K562 (cell line): Measurements from ENCODE around the gene PTPRF. TPM values are rescaled to one million over a fixed set of nuclear protein-coding genes. Genes with fewer than 3 reads are reported as not detected.
A peak's percentile ranks its signal among the peaks of the same experiment; 100 is the strongest.

Experiments
- ATAC-seq: fragments of 200-7000 bp; cut with Tn5 transposase; 3 replicates; pipeline ENCODE4 v1.9.1; 2020; ENCODE audit warnings: moderate library complexity
- BruUV-seq: library from RNA; stranded (reverse); fragments of 400-500 nt; replicated peaks from 2 replicates; lab custom pipeline; 2021; lab: Mats Ljungman, UMichigan
- CTCF ChIA-PET: fragments of 300-600 bp; formaldehyde crosslinking; extraction: SDS; loops from one replicate; lab custom pipeline; 2021; ENCODE audit warnings: low intra/inter-chr PET ratio; lab: Yijun Ruan, JAX
- POLR2A ChIA-PET: fragments of 300-600, 350-650 bp; sonication (Branson Sonifier 250); formaldehyde crosslinking; extraction: SDS; loops from one replicate; lab custom pipeline; 2021; ENCODE audit warnings: antibody characterized with exemption, inconsistent platforms; lab: Yijun Ruan, JAX
- DNase-seq, 4 experiments: peaks; one replicate each; pipeline versions ENCODE4 v3.0.0 to v3.0.0-alpha.2; 2011 to 2018; ENCODE audit warnings: low spot score in 3 of 4, mixed read lengths in 3 of 4; ENCODE audit errors: extremely low read depth in 1 of 4
- FAIRE-seq: peaks from 2 replicates; lab custom pipeline; 2011; peaks lifted over from hg19 to GRCh38; lab: Jason Lieb, UNC
- H2AFZ ChIP-seq: 2 replicates; pipeline ENCODE4 v1.6.0; 2011; ENCODE audit warnings: low read depth, low read length, control low read depth, inconsistent platforms
- H3K27ac ChIP-seq: fragments of 200-600 bp; 3 replicates; pipeline ENCODE4 v1.8.0; 2011; ENCODE audit warnings: low read depth, mild to moderate bottlenecking, control low read depth, inconsistent platforms, low read length, moderate library complexity, mixed read lengths; ENCODE audit errors: extremely low read depth
- H3K27me3 ChIP-seq, 2 experiments: fragments of 300-600 bp in 1 of 2; 2 replicates in 1 of 2; 3 replicates in 1 of 2; pipeline versions ENCODE4 v1.6.0 to v1.8.0; 2011; ENCODE audit warnings: inconsistent platforms in 2 of 2, low read length in 2 of 2, mild to moderate bottlenecking in 1 of 2, mixed read lengths in 1 of 2, moderate library complexity in 1 of 2; ENCODE audit not compliant: control insufficient read depth in 2 of 2, insufficient read depth in 2 of 2
- H3K36me3 ChIP-seq: fragments of 300-600 bp; 3 replicates; pipeline ENCODE4 v1.8.0; 2011; ENCODE audit warnings: mild to moderate bottlenecking, low read length, inconsistent platforms; ENCODE audit not compliant: control insufficient read depth, insufficient read depth
- H3K4me1 ChIP-seq, 2 experiments: fragments of 200-600 bp in 1 of 2; replicated peaks in 1 of 2; 2 replicates in 1 of 2; 3 replicates in 1 of 2; pipeline versions ENCODE4 v1.5.1 to v1.8.0; 2011; ENCODE audit warnings: inconsistent platforms in 2 of 2, low read length in 2 of 2, mild to moderate bottlenecking in 1 of 2, mixed read lengths in 1 of 2, moderate library complexity in 1 of 2; ENCODE audit not compliant: control insufficient read depth in 2 of 2, insufficient read depth in 2 of 2
- H3K4me2 ChIP-seq: 2 replicates; pipeline ENCODE4 v1.6.1; 2011; ENCODE audit warnings: low read length, control low read depth, inconsistent platforms, mixed read lengths; ENCODE audit not compliant: insufficient read depth
- H3K4me3 ChIP-seq: fragments of 200-600 bp; sonication (generic), shearing (Covaris generic); 2 replicates; pipeline ENCODE4 v1.5.1; 2016; ENCODE audit warnings: control low read depth, inconsistent platforms
- H3K79me2 ChIP-seq: fragments of 200-600 bp; 3 replicates; pipeline ENCODE4 v1.8.0; 2011; ENCODE audit warnings: low read length, inconsistent platforms; ENCODE audit not compliant: control insufficient read depth, insufficient read depth
- H3K9ac ChIP-seq, 2 experiments: 2 replicates each; pipeline versions ENCODE4 v1.6.0 to v1.6.1; 2011; ENCODE audit warnings: low read depth in 2 of 2, low read length in 2 of 2, control low read depth in 1 of 2, inconsistent platforms in 1 of 2, mild to moderate bottlenecking in 1 of 2, mixed read lengths in 1 of 2; ENCODE audit not compliant: insufficient read depth in 1 of 2
- H3K9me1 ChIP-seq: one replicate; pipeline ENCODE4 v1.6.0; 2011; ENCODE audit warnings: inconsistent platforms, mild to moderate bottlenecking, low read length, moderate library complexity; ENCODE audit not compliant: control insufficient read depth, insufficient read depth
- H3K9me3 ChIP-seq: replicated peaks from 2 replicates; pipeline ENCODE4 v1.5.1; 2011; ENCODE audit warnings: low read depth, low read length, inconsistent platforms; ENCODE audit not compliant: control insufficient read depth, insufficient read depth
- H4K20me1 ChIP-seq: replicated peaks from 2 replicates; pipeline ENCODE4 v1.6.1; 2011; ENCODE audit warnings: low read length, inconsistent platforms, mixed read lengths; ENCODE audit not compliant: control insufficient read depth, insufficient read depth
- NCOR1 ChIP-seq: fragments of 450-650 bp; IDR thresholded peaks from 2 replicates; pipeline ENCODE4 v1.6.1; 2016; ENCODE audit warnings: mild to moderate bottlenecking, moderate library complexity
- NFATC3 ChIP-seq: fragments of 450-650 bp; IDR thresholded peaks from 2 replicates; pipeline ENCODE4 v1.6.1; 2017; ENCODE audit warnings: mild to moderate bottlenecking
- YBX1 ChIP-seq: fragments of 450-650 bp; IDR thresholded peaks from 2 replicates; pipeline ENCODE4 v1.7.1; 2016; ENCODE audit warnings: mild to moderate bottlenecking
- ZFP36 ChIP-seq: fragments of 150-350 bp; IDR thresholded peaks from 2 replicates; pipeline ENCODE4 v1.6.1; 2018; ENCODE audit warnings: low read length, low read depth; ENCODE audit not compliant: partially characterized antibody
- ZNF217 ChIP-seq: sonication (generic); formaldehyde crosslinking; IDR thresholded peaks from 2 replicates; pipeline ENCODE4 v1.8.0; 2022; ENCODE audit warnings: mild to moderate bottlenecking, missing genetic modification reagents
- WGBS: fragments of 100-300 bp; shearing (Covaris generic); methylation state at CpG from one replicate; pipeline ENCODE4 v1.1.6; 2016; ENCODE audit warnings: low coverage, mixed read lengths; ENCODE audit not compliant: insufficient coverage; ENCODE audit errors: missing lambda C conversion rate; 5-methylcytosine and 5-hydroxymethylcytosine counted together
- in situ Hi-C: fragments of 300-500 bp; cut with MboI; formaldehyde crosslinking; loops from 4 replicates; pipeline ENCODE4 v1.15.0; 2018; ENCODE audit warnings: inconsistent platforms, mixed read lengths
- intact Hi-C: fragments of 100-400 bp; cut with micrococcal nuclease; formaldehyde crosslinking; loops from 2 replicates; pipeline ENCODE4 v1.14.2; 2022
- polyA plus RNA-seq, 8 experiments: library from polyadenylated mRNA; depleted of rRNA in 4 of 8; stranded (reverse) in 5 of 8; unstranded in 3 of 8; fragments of >200 nt; fragmentation: Nextera tagmentation in 2 of 8; fragmentation: Illumina TruSeq in 1 of 8; extraction: Ambion mirVana in 2 of 8; extraction: Trizol in 1 of 8; gene quantifications; 2 replicates each; pipeline versions ENCODE4 v1.2.1 to v1.2.3, GENCODE V29; 2011 to 2014; ENCODE audit warnings: inconsistent platforms in 1 of 8, missing spikeins in 1 of 8
- total RNA-seq, 7 experiments: library from RNA; depleted of rRNA in 6 of 7; stranded (reverse); fragments of >200 nt in 6 of 7; fragmentation: Illumina TruSeq in 2 of 7; extraction: Trizol in 2 of 7; gene quantifications; 2 replicates each; pipeline versions ENCODE4 v1.2.1 to v1.2.3, GENCODE V29; 2011 to 2021; ENCODE audit warnings: low replicate concordance in 1 of 7
- TF ChIP-seq, protein P1 (sequence below): sonication (generic); formaldehyde crosslinking; IDR thresholded peaks from 2 replicates; pipeline ENCODE4 v1.4.0; 2020; ENCODE audit warnings: mild to moderate bottlenecking, missing genetic modification reagents
- TF ChIP-seq, protein P2 (sequence below): fragments of 450-650 bp; IDR thresholded peaks from 2 replicates; pipeline ENCODE4 v1.6.1; 2016; ENCODE audit warnings: borderline replicate concordance

PTPRF gene
- total and polyA plus RNA-seq, 9 of the 15 experiments (the other 6 are each of a cell fraction or from before 2014, with no cell fraction given) = 0.13 to 4.3 (median 1.1) TPM

DNA sequence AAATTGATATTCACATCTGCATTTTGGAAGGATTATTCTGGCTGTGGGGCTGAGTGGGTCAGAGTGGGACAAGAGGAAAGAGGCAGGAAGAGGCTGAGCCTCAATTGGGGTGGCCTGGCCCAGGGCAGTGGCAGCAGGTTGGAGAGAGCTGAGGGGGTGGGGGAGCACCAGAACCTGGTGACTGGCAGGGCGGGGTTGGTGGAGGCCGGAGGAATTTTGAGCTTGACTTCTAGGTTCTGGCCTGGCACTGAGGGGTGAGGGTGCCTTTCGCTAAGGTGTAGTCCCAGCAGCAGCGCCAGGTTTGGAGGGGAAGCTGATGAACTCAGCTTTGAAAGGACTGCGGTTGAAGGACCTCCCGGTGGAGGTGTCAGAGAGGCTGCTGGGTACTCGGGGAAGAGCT lies 85.7 kb downstream of the PTPRF start:
- WGBS = under 1% methylated on average over 7 of the region's 7 CpGs
- H3K27ac ChIP-seq = no peak overlapping the region
- no peak overlapping the region for H3K4me2 ChIP-seq
- FAIRE-seq = no peak
- CTCF ChIA-PET = no interaction called here
- BruUV-seq = no TSS peak
- H3K36me3 ChIP-seq = no peaks in the 10 kb centered on the region
- peak overlapping the region in 1 of 2 experiments; percentile 30; a peak in 1 of 4 replicates for H3K9ac ChIP-seq
- H4K20me1 ChIP-seq = peaks cover 33% of the 10 kb centered on the region
- no peak for ATAC-seq
- H3K9me1 ChIP-seq = no peaks in the 10 kb centered on the region
- H3K79me2 ChIP-seq = no peaks in the 10 kb centered on the region
- peaks cover 0 to 11% of the 10 kb centered on the region in 2 experiments; a peak in 3 of 5 replicates for H3K4me1 ChIP-seq
- H3K4me3 ChIP-seq = no peak overlapping the region
- TF ChIP-seq ZFP36 (peak; percentile 21), NCOR1 (no peak), ZNF217 (CRISPR knock-in tag) (no peak), YBX1 (no peak)
- in situ Hi-C loops (no loop called here), intact Hi-C loops (no loop called here)
- peaks cover 68 to 97% of the 10 kb centered on the region in 2 experiments for H3K27me3 ChIP-seq
- H3K9me3 ChIP-seq = no peaks in the 10 kb centered on the region
- no peak for DNase-seq
- no peak overlapping the region for H2AFZ ChIP-seq
- POLR2A ChIA-PET = interaction anchor here (0.6 to 1.0 kb wide), 3 partner anchors 21 to 78 kb away, joined by 3 to 6 read pairs (median 3); no protein-coding TSS in a partner anchor

DNA sequence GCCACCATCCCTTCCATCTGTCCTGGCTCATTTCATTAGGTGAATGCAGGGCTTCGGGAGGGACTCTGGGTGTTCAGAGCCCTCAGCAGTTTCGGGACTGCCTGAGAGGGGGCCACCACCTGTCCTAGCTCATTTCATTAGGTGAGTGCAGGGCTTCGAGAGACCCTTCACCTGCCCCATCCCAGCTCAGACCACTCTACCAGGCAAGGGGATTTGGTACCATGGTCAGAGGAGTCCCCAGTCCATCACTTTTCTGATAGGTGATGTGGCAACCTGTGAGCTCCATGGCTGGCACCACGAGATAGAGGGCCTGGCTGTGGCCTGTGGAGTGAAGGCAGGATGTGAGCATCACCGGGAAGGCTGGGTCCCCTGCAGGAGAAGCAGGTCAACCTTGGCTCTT lies 86.3 kb downstream of the PTPRF start:
- BruUV-seq = no TSS peak
- in situ Hi-C loops = no loop called here
- Histone ChIP-seq H3K27me3 (peaks cover 69 to 97% of the 10 kb centered on the region in 2 experiments), H3K36me3 (no peaks in the 10 kb centered on the region), H2AFZ (no peak overlapping the region), H3K79me2 (no peaks in the 10 kb centered on the region), H3K9ac (no peak overlapping the region), H3K4me1 (peaks cover 0 to 15% of the 10 kb centered on the region in 2 experiments; a peak in 3 of 5 replicates), H3K9me3 (no peaks in the 10 kb centered on the region), H4K20me1 (peaks cover 29% of the 10 kb centered on the region), H3K4me2 (no peak overlapping the region), H3K9me1 (no peaks in the 10 kb centered on the region), H3K4me3 (no peak overlapping the region), H3K27ac (no peak overlapping the region)
- WGBS = 2% methylated on average over 5 of the region's 5 CpGs
- ChIA-PET POLR2A (interaction anchor here (0.6 to 1.0 kb wide), 3 partner anchors 13 to 77 kb away, joined by 3 to 6 read pairs (median 3); no protein-coding TSS in a partner anchor), CTCF (no interaction called here)
- FAIRE-seq = no peak
- ATAC-seq = no peak
- TF ChIP-seq, protein P1, sequence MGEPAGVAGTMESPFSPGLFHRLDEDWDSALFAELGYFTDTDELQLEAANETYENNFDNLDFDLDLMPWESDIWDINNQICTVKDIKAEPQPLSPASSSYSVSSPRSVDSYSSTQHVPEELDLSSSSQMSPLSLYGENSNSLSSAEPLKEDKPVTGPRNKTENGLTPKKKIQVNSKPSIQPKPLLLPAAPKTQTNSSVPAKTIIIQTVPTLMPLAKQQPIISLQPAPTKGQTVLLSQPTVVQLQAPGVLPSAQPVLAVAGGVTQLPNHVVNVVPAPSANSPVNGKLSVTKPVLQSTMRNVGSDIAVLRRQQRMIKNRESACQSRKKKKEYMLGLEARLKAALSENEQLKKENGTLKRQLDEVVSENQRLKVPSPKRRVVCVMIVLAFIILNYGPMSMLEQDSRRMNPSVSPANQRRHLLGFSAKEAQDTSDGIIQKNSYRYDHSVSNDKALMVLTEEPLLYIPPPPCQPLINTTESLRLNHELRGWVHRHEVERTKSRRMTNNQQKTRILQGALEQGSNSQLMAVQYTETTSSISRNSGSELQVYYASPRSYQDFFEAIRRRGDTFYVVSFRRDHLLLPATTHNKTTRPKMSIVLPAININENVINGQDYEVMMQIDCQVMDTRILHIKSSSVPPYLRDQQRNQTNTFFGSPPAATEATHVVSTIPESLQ (CRISPR knock-in tag) = no peak
- TF ChIP-seq, protein P2, sequence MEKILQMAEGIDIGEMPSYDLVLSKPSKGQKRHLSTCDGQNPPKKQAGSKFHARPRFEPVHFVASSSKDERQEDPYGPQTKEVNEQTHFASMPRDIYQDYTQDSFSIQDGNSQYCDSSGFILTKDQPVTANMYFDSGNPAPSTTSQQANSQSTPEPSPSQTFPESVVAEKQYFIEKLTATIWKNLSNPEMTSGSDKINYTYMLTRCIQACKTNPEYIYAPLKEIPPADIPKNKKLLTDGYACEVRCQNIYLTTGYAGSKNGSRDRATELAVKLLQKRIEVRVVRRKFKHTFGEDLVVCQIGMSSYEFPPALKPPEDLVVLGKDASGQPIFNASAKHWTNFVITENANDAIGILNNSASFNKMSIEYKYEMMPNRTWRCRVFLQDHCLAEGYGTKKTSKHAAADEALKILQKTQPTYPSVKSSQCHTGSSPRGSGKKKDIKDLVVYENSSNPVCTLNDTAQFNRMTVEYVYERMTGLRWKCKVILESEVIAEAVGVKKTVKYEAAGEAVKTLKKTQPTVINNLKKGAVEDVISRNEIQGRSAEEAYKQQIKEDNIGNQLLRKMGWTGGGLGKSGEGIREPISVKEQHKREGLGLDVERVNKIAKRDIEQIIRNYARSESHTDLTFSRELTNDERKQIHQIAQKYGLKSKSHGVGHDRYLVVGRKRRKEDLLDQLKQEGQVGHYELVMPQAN = no peak
- TF ChIP-seq NFATC3 = no peak
- intact Hi-C loops = no loop called here
- DNase-seq = no peak
